HTERT RPE-1 (cell line): ENCODE results near the gene ANKRD13B.

Experiments used
- in situ Hi-C: fragments of 300-500 bp; cut with MboI; formaldehyde crosslinking; loops from 4 replicates; pipeline ENCODE4 v1.14.3; 2020; ENCODE audit warnings: low sequenced_read_pairs

The ANKRD13B gene

GRCh38 chr17:29616300-29617048 is 23.5 kb downstream of the ANKRD13B start:
- in situ Hi-C loops = no loop called here

GRCh38 chr17:29617125-29617480 is 24.2 kb downstream of the ANKRD13B start:
- in situ Hi-C loops = no loop called here

- in situ Hi-C loops = no loop called here
Measured at GRCh38 chr17:29617481-29618271, 24.7 kb downstream of the ANKRD13B start.

GRCh38 chr17:29618272-29619065 is 25.5 kb downstream of the ANKRD13B start:
- in situ Hi-C loops = no loop called here

GRCh38 chr17:29619251-29619650 is 26.3 kb downstream of the ANKRD13B start:
- in situ Hi-C loops = no loop called here

GRCh38 chr17:29620271-29620670 is 27.3 kb downstream of the ANKRD13B start:
- in situ Hi-C loops = no loop called here

- in situ Hi-C loops = no loop called here
Measured at GRCh38 chr17:29620779-29621500, 28.0 kb downstream of the ANKRD13B start.

GRCh38 chr17:29621751-29622194 is 28.8 kb downstream of the ANKRD13B start:
- in situ Hi-C loops = no loop called here

- in situ Hi-C loops = no loop called here
Measured at GRCh38 chr17:29622337-29623282, 29.7 kb downstream of the ANKRD13B start, which contains the start of gene CORO6. TSS of gene CORO6 (minus strand) at chr17:29622912. CDS start at chr17:29621421, 1,491 bp downstream.

- in situ Hi-C loops = no loop called here
Measured at GRCh38 chr17:29623283-29623647, 30.3 kb downstream of the ANKRD13B start.

GRCh38 chr17:29624586-29624985 is 31.7 kb downstream of the ANKRD13B start:
- in situ Hi-C loops = no loop called here

- in situ Hi-C loops = no loop called here
Measured at GRCh38 chr17:29625037-29625750, 32.3 kb downstream of the ANKRD13B start.

GRCh38 chr17:29627951-29628350 is 35.0 kb downstream of the ANKRD13B start:
- in situ Hi-C loops = no loop called here

- in situ Hi-C loops = no loop called here
Measured at GRCh38 chr17:29628644-29629043, 35.7 kb downstream of the ANKRD13B start.

- in situ Hi-C loops = no loop called here
Measured at GRCh38 chr17:29629839-29630238, 36.9 kb downstream of the ANKRD13B start.

GRCh38 chr17:29630630-29631193 is 37.8 kb downstream of the ANKRD13B start:
- in situ Hi-C loops = no loop called here

GRCh38 chr17:29633886-29634285 is 41.0 kb downstream of the ANKRD13B start:
- in situ Hi-C loops = no loop called here

- in situ Hi-C loops = no loop called here
Measured at GRCh38 chr17:29640413-29640812, 47.5 kb downstream of the ANKRD13B start.
